GM10266 (cell line): ENCODE measurements around the gene THSD7B.
"Not testable (repeated sequence)": the region's sequence is repeated elsewhere in the genome, so short reads cannot be mapped to it uniquely, and the experiment has no call there.

Experiments
- DNase-seq: peaks from one replicate; pipeline ENCODE4 v3.0.0; 2012; ENCODE audit errors: extremely low spot score
- CTCF ChIP-seq: IDR thresholded peaks from 2 replicates; pipeline ENCODE4 v1.5.1; 2012; ENCODE audit warnings: mild to moderate bottlenecking, low read depth; ENCODE audit not compliant: control insufficient read depth, insufficient read depth; ENCODE audit errors: missing control alignments

THSD7B gene

GRCh38 chr2:136751406-136751805 is 13.9 kb upstream of the THSD7B start:
- no peak for DNase-seq
- TF ChIP-seq CTCF: no peak

DNA sequence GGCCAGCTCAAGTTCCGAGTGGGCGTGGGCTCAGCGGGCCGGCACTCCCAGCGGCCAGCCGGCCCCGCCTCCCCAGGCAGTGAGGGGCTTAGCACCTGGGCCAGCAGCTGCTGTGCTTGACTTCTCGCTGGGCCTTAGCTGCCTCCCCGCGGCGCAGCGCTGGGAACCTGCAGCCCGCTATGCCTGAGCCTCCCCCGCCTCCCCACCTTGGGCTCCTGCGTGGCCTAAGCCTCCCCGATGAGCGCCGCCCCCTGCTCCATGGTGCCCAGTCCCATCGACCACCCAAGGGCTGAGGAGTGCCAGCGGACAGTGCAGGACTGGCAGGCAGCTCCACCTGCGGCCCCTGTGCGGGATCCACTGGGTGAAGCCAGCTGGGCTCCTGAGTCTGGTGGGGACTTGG is 6.8 kb upstream of the THSD7B start:
- not testable (repeated sequence) for DNase-seq

- no peak for DNase-seq
- TF ChIP-seq CTCF: no peak
Observed at GRCh38 chr2:136764452-136765255, 691 bp upstream of the THSD7B start.

- no peak for TF ChIP-seq CTCF
- DNase-seq: no peak
Observed at GRCh38 chr2:136766073-136766404, 694 bp downstream of the THSD7B start.

DNA sequence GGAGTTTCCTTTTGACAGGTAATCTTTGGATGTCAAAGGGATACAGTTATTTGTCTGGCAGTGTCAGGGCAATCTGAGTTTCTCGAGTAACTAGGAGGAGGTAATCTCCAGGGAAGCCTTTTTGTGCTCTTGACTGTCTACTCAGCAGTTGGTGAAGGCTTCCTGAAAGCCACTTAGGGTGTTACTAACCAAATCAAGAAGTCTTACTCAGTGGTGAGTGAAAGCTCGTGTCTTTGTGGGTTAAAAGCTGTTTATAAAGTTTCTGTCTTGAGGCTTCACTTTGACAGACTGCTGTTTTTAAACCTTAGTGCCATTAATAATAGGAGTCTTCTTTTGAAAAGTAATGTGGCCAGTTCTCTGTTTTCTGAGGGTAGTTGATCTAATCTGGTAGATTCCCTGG is 1.7 kb downstream of the THSD7B start:
- TF ChIP-seq CTCF: no peak

GRCh38 chr2:136769871-136770270 is 4.5 kb downstream of the THSD7B start:
- no peak for DNase-seq
- TF ChIP-seq CTCF: no peak

More for the DNA sequence above, 1.7 kb downstream of the THSD7B start:
- DNase-seq: peak; percentile 27

- DNase-seq: no peak
- no peak for TF ChIP-seq CTCF
Observed at GRCh38 chr2:136770384-136770783, 5.0 kb downstream of the THSD7B start.

GRCh38 chr2:136777391-136777790 is 12.0 kb downstream of the THSD7B start:
- no peak for DNase-seq
- no peak for TF ChIP-seq CTCF
